ENCODE data around the gene CUBN.

CUBN gene

DNA sequence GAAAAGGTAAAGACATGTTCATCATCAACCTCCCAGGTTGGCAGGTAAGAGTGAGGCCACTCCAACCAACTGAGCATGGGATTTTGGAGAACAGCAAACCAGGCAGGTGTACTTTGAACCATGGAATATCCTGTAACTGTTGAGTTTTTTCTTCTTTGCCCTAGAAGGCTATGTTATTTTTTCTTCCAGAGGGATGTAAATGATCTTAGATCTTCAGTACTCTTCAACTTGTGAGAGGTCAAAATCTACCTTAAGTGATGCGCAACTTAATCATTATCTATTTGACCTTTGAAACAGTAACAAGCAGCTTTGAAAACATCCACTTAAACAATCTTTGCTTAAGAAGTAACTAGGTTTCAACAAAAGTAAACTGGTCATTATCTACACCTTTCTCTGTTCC lies at the start of gene CUBN:
CUBN (minus strand) TSS at position 71 of the 400 bp plus-strand sequence; CDS start at position 25, 46 bp downstream.
- no peak for DNase-seq

GRCh38 chr10:17179002-17179401 lies 49.4 kb upstream of the CUBN start:
- DNase-seq = no peak

DNA sequence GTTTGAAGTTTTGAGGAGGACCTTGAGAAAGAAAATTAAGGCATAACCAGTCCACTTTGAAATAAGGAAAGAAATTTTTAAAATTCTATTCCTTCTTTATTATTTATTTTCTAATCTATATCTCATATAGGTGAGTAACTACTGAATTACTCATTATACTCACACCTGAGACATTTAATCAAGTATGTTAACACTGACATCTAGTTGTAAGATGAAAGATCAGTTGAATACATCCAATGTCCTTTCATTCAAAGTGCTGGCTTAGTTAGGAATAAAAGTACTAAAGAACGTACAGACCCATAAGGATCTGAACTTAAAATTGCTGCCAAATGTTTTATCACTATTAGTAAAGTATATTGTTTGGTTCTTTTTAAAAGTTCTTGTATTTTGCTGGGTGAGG lies 48.4 kb upstream of the CUBN start:
- no peak for DNase-seq

- no peak for DNase-seq
Observed at GRCh38 chr10:17177014-17177413, 47.4 kb upstream of the CUBN start.

- no peak for DNase-seq
Observed at GRCh38 chr10:17176091-17176490, 46.5 kb upstream of the CUBN start.

GRCh38 chr10:17175551-17175950 lies 45.9 kb upstream of the CUBN start:
- DNase-seq = no peak

GRCh38 chr10:17174626-17175025 lies 45.0 kb upstream of the CUBN start:
- DNase-seq = peak; percentile 30

GRCh38 chr10:17171141-17171641 lies 41.6 kb upstream of the CUBN start:
- no peak for DNase-seq

DNA sequence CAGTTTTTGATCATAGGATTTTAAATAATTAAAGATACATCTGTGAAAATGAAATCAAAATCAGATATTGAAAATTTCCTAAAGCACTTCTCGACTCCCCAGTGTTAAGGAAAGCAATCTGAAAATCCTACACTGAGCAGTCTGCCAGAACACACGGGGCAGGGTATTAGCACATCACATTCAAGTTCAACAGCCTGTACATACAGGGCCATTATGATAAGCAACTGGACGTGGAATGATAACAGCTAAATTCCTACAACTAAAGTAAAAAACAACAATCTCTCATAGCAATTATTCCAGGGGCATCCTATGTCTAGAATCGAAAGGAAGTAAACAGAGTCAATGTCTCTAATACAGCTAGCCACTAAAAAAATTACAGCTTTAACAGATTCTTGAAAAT lies 40.2 kb upstream of the CUBN start:
- DNase-seq = no peak

DNA sequence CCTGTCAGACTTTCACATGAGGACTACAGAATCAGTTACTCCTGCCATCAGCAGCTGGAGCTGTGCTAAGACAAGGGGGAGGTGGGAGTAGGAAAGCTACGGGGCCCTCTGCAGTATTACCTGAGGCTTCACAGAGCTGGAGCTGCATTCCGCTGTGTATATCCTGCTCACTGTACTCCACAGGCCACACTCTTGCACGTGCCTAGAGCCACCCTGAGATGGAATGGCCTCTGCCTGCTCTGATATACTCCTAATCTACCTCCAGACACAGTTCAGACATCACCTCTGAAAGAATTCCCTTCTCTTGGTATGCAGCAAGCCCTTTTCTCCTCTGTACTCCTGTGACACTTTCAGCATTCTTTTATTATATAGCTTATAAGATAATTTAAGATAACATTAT lies 37.1 kb upstream of the CUBN start:
- DNase-seq = no peak

- no peak for DNase-seq
Observed at GRCh38 chr10:17162828-17163227, 33.2 kb upstream of the CUBN start.

GRCh38 chr10:17161775-17162174 lies 32.2 kb upstream of the CUBN start:
- DNase-seq = no peak

DNA sequence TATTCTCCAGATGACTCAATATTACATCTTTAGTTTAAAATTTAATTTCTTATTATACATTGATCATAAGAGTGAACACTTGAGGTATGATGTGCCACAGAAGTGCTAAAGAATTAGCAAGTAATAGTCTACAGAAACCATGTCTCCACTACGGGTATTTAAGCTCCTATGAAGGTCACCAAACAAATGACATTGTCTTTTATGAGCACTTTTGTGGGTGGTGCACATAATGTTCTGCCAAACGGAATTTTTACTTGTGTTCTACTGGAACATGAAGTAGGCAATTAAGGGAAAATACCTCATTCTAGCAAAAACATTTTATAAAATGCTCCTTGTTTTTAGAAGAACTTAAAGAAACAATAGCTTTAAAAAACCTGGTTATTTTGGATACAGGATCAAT lies 27.4 kb upstream of the CUBN start:
- DNase-seq = no peak

- no peak for DNase-seq
Observed at GRCh38 chr10:17155826-17156225, 26.2 kb upstream of the CUBN start.

- DNase-seq = peak; percentile 45
Observed at GRCh38 chr10:17154116-17154515, 24.5 kb upstream of the CUBN start.

- peak; percentile 53 for DNase-seq
Observed at GRCh38 chr10:17153321-17153720, 23.7 kb upstream of the CUBN start.

- DNase-seq = peak; percentile 72
Observed at GRCh38 chr10:17151716-17152115, 22.1 kb upstream of the CUBN start.

DNA sequence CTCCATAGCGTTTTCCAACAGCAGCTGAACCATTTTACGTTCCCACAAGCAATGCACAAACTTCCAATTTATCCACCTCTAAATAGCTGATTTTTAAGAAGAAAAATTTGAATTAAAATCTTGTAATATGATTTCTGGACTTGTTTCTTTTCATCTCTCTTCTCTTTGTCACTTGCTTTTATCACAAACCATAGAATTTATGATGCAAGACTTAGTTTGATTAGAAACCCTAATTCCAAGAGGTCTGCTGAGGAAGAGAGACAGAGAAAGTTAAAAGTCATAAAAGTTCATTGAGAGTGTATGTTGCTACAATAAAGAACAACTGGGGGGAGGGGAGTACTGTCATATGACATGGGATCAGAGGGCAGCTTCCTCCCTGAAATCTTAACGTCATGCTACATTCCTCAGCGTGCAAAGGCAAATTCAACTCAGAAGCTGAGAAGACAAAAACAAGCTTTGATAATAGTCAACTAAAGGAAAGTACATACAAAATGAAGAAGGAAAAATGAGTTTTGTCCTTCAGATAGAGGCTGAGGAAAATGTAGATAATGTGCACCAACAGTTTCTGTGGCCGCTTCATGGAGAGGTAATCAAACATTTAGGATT lies 18.4 kb upstream of the CUBN start:
- DNase-seq = no peak

DNA sequence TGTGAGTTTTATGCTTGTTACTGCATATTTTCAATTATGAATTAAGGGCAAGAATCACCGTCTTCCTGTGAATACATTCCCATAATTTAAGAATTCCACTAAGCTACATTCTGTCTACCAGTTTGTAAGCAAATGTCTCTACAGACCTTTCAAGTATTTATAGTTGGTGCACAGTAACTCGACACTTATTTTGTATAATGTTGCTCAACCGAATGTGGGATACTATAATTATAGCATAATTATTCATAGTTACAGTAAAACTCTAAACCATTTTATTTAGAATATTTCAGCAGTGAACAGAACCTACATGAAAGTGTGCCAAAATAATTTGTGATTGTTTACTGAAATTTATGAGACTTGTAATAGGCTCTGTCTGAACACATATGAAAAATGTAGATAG lies 17.3 kb upstream of the CUBN start:
- DNase-seq = no peak

DNA sequence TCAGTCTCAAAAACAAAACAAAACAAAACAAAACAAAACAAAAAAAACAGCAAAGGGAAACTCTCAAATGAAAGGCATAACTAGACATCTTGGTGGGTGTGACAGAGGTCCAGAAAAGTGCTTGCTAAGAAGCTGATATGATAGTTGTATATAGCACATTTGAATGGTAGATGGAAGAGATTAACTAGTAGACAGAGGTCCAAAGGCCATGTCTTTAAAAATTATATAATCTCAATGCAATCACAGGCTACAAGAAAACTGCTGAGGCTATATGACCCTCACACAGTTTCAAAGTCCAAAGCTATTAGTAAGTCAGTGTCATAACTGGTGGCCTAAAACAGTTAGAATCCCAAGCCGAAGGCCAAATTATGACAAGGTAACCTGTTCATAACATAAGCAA lies 15.6 kb upstream of the CUBN start:
- DNase-seq = no peak

DNA sequence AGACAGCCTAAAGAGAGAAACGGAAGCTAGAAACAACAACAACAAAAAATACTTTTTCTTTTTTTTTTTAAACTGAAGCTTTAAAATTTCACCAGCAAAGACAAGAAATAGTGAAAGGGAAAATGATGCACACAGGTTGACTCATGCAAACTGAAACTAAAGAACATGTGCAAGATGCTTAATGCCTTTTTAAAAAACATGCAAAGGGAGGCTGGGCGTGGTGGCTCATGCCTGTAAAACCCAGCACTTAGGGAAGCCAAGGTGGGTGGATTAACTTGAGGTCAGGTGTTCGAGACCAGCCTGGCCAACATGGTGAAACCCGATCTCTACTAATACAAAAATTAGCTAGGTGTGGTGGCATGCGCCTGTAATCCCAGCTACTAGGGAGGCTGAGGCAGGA lies 15.1 kb upstream of the CUBN start:
- DNase-seq = no peak

GRCh38 chr10:17144032-17144431 lies 14.4 kb upstream of the CUBN start:
- no peak for DNase-seq

DNA sequence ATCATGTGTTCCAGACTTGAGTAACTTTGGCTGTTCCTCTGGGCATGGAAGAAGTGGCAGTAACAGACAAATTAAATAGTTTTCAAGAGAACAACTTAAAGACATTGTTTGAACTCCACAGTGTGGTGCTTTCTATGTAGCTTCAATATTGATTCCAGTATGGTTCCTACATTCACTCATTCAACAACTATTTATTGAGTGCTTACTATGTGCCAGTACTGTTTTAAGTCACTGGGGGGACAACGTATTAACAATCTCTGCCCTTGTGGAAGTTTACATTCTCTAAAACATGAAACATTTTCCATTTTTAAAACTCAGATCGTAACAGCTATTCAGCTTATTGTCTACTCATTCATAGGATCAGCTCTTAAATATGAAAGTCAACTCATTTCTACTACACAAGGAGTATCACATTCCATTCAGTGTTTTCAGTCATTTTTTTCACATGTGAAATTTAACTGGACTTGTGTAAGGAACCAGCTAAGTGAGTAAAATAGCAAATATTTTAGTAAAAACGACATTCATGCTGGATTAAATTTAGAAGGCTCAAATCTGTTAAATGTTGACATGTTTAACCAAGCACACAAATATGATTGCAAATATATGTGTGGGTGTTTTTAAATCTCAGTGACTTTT lies 13.6 kb upstream of the CUBN start:
- no peak for DNase-seq

DNA sequence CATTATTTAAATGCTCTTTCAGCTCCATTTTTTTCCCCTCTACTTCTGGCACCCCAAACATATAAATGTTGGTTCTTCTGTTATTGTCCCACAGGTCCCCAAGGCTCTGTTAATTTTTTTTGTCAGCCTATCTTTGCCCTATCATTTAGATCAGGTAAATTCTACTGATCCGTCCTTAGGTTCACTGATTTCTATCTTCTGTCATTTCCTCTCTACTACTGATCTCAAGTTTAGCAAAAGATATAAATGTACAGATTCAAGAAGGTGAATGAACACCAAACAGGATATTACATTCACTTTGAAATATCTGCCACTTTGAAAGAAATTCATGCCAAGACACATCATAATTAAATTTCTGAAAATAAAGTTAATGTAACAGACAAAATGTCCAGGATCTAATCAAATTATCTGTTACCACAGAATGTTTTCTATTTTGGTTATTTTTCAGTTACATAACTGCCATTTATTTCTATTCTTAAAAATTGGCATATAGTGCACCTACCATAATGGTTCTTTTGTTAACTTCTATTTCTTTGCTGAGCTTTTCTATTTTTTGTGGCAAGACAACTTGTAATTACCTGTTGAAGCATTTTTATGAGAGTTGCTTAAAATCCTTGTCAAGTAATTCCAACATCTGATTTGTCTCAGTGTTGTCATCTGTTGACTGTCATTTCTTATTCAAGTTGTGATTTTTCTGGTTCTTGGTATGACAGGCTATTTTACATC lies 12.1 kb upstream of the CUBN start:
- DNase-seq = no peak
